ENCODE results near the gene BCAS3.
"Not testable (repeated sequence)": the region's sequence is repeated elsewhere in the genome, so short reads cannot be mapped to it uniquely, and the experiment has no call there.

Gene BCAS3

GRCh38 chr17:60888812-60889709 lies 211.4 kb downstream of the BCAS3 start:
- DNase-seq: no peak

GRCh38 chr17:60891149-60891548 lies 213.5 kb downstream of the BCAS3 start:
- DNase-seq: no peak

GRCh38 chr17:60893475-60893874 lies 215.8 kb downstream of the BCAS3 start:
- no peak for DNase-seq

- no peak for DNase-seq
Measured at GRCh38 chr17:60896996-60897395, 219.3 kb downstream of the BCAS3 start.

- no peak for DNase-seq
Measured at GRCh38 chr17:60899115-60899514, 221.5 kb downstream of the BCAS3 start.

GRCh38 chr17:60900688-60901087 lies 223.0 kb downstream of the BCAS3 start:
- DNase-seq: no peak

- DNase-seq: no peak
Measured at GRCh38 chr17:60901242-60901641, 223.6 kb downstream of the BCAS3 start.

GRCh38 chr17:60901806-60902205 lies 224.2 kb downstream of the BCAS3 start:
- no peak for DNase-seq

GRCh38 chr17:60902399-60902798 lies 224.7 kb downstream of the BCAS3 start:
- DNase-seq: no peak

GRCh38 chr17:60904582-60904981 lies 226.9 kb downstream of the BCAS3 start:
- no peak for DNase-seq

GRCh38 chr17:60905709-60906108 lies 228.1 kb downstream of the BCAS3 start:
- DNase-seq: no peak

GRCh38 chr17:60908324-60908723 lies 230.7 kb downstream of the BCAS3 start:
- no peak for DNase-seq

- DNase-seq: no peak
Measured at GRCh38 chr17:60909405-60909804, 231.8 kb downstream of the BCAS3 start.

GRCh38 chr17:60910415-60910814 lies 232.8 kb downstream of the BCAS3 start:
- DNase-seq: no peak

- DNase-seq: no peak
Measured at GRCh38 chr17:60914078-60914477, 236.4 kb downstream of the BCAS3 start.

- no peak for DNase-seq
Measured at GRCh38 chr17:60916043-60916442, 238.4 kb downstream of the BCAS3 start.

GRCh38 chr17:60920107-60920506 lies 242.5 kb downstream of the BCAS3 start:
- no peak for DNase-seq

- no peak for DNase-seq
Measured at GRCh38 chr17:60923000-60923399, 245.3 kb downstream of the BCAS3 start.

GRCh38 chr17:60926466-60927183 lies 249.0 kb downstream of the BCAS3 start:
- DNase-seq: no peak

- no peak for DNase-seq
Measured at GRCh38 chr17:60933739-60934138, 256.1 kb downstream of the BCAS3 start.

- DNase-seq: no peak
Measured at GRCh38 chr17:60934723-60935122, 257.1 kb downstream of the BCAS3 start.

- DNase-seq: not testable (repeated sequence)
Measured at GRCh38 chr17:60935991-60936390, 258.3 kb downstream of the BCAS3 start.

GRCh38 chr17:60939318-60939717 lies 261.7 kb downstream of the BCAS3 start:
- no peak for DNase-seq

GRCh38 chr17:60941028-60941427 lies 263.4 kb downstream of the BCAS3 start:
- no peak for DNase-seq

Measured in activated CD8-positive, alpha-beta memory T cell treated with anti-CD3 and anti-CD28 coated beads, Interleukin-2, amount 50 U/mL, for 48 hours (primary cell).